CD4-positive, alpha-beta memory T cell (primary cell): ENCODE results near the gene COA8. TPM values are rescaled to one million over a fixed set of nuclear protein-coding genes. Genes with fewer than 3 reads are reported as not detected.

Source experiments
- CTCF ChIA-PET: fragments of 350-600 bp; sonication (Branson Sonifier 250); formaldehyde crosslinking; loops from one replicate; lab custom pipeline; 2021; ENCODE audit warnings: inconsistent platforms; ENCODE audit not compliant: partially characterized antibody; lab: Charles Lee
- POLR2A ChIA-PET: fragments of 350-600 bp; sonication (Branson Sonifier 250); formaldehyde crosslinking; loops from one replicate; lab custom pipeline; 2021; ENCODE audit not compliant: partially characterized antibody; lab: Charles Lee
- DNase-seq, 5 donors: peaks; one replicate each; pipeline versions ENCODE4 v3.0.0 to v3.0.0-alpha.2; 2020 to 2022; ENCODE audit warnings: mixed read lengths in 1 of 5
- H3K27ac ChIP-seq: one replicate; pipeline ENCODE4 v1.7.0; 2013; ENCODE audit warnings: low read depth, low read length
- H3K27me3 ChIP-seq: 2 replicates; pipeline ENCODE4 v1.7.0; 2013; ENCODE audit warnings: mild to moderate bottlenecking, low read length, moderate library complexity; ENCODE audit not compliant: insufficient read depth
- H3K36me3 ChIP-seq: 2 replicates; pipeline ENCODE4 v1.7.0; 2013; ENCODE audit warnings: mild to moderate bottlenecking, low read length, moderate library complexity; ENCODE audit not compliant: insufficient read depth
- H3K4me1 ChIP-seq: 2 replicates; pipeline ENCODE4 v1.7.0; 2013; ENCODE audit warnings: mild to moderate bottlenecking, low read length, moderate library complexity; ENCODE audit not compliant: insufficient read depth
- H3K4me3 ChIP-seq, 2 donors: one replicate each; pipeline ENCODE4 v1.7.0; 2013; ENCODE audit warnings: low read length in 2 of 2, mild to moderate bottlenecking in 1 of 2
- H3K9me3 ChIP-seq, 2 donors: one replicate each; pipeline ENCODE4 v1.7.0; 2013; ENCODE audit warnings: low read length in 2 of 2, control low read depth in 1 of 2; ENCODE audit not compliant: control insufficient read depth in 1 of 2
- H3K27ac Mint-ChIP-seq, 7 donors: one replicate each; pipeline ENCODE4 v1.8.0; 2020 to 2021; ENCODE audit warnings: mixed read lengths in 7 of 7, mild to moderate bottlenecking in 6 of 7, inconsistent platforms in 3 of 7, moderate library complexity in 3 of 7
- H3K27me3 Mint-ChIP-seq, 2 donors: one replicate each; pipeline ENCODE4 v1.8.0; 2020 to 2021; ENCODE audit warnings: mixed read lengths in 2 of 2
- H3K36me3 Mint-ChIP-seq, 2 donors: one replicate each; pipeline ENCODE4 v1.8.0; 2020 to 2021; ENCODE audit warnings: mixed read lengths in 2 of 2, inconsistent platforms in 1 of 2, mild to moderate bottlenecking in 1 of 2
- H3K4me1 Mint-ChIP-seq, 4 donors: one replicate each; pipeline ENCODE4 v1.8.0; 2020 to 2021; ENCODE audit warnings: mixed read lengths in 4 of 4, mild to moderate bottlenecking in 1 of 4
- H3K4me3 Mint-ChIP-seq, 8 donors: one replicate each; pipeline ENCODE4 v1.8.0; 2020 to 2021; ENCODE audit warnings: mixed read lengths in 8 of 8, mild to moderate bottlenecking in 7 of 8, moderate library complexity in 6 of 8, inconsistent platforms in 3 of 8
- H3K9me3 Mint-ChIP-seq, 8 donors: one replicate each; pipeline ENCODE4 v1.8.0; 2020 to 2021; ENCODE audit warnings: mixed read lengths in 8 of 8, mild to moderate bottlenecking in 5 of 8, inconsistent platforms in 3 of 8, moderate library complexity in 1 of 8
- intact Hi-C: fragments of 100-400 bp; cut with micrococcal nuclease; formaldehyde crosslinking; loops from one replicate; pipeline ENCODE4 v1.15.1; 2023
- polyA plus RNA-seq, 2 donors: library from polyadenylated mRNA; unstranded; fragments of 300-500 nt; fragmentation: Illumina TruSeq; gene quantifications; one replicate each; pipeline ENCODE4 v1.2.3, GENCODE V29; 2021
- total RNA-seq, 2 experiments: library from RNA; stranded (reverse); gene quantifications; one replicate each; pipeline ENCODE4 v1.2.3, GENCODE V29; 2021

COA8 gene
- total and polyA plus RNA-seq, 4 experiments from 2014 or later: 26.1 to 63.9 (median 41.1) TPM

DNA sequence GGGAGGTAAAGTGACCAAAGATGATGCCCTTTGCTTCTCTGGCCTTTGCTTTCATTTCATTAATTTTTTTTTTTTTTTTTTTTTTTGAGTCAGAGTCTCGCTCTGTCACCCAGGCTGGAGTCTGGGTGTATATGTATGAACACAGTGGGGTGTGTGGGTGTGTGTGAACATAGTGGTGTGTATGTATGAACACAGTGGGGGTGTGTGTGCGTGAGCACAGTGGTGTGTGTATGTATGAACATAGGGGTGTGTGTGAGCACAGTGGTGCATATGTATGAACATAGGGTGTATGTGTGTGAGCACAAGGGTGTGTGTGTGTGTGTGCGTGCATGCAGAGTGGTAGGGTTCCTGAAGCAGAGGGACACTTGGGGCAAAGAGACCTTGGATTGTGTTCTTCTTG, 75.8 kb downstream of the COA8 start:
- H3K27ac Mint-ChIP-seq: peak overlapping the region in 3 of 7 donors; percentile 63 to 79 (median 74)
- H3K36me3 ChIP-seq: no peaks in the 10 kb centered on the region
- peaks cover 38% of the 10 kb centered on the region for H3K4me1 ChIP-seq
- H3K9me3 Mint-ChIP-seq: no peaks in the 10 kb centered on the region
- peak overlapping the region in 2 of 8 donors; percentile 23 to 58 for H3K4me3 Mint-ChIP-seq
- H3K4me1 Mint-ChIP-seq: peaks cover 39 to 67% (median 51%) of the 10 kb centered on the region in 4 donors
- CTCF ChIA-PET: no interaction called here
- POLR2A ChIA-PET: no interaction called here
- H3K27me3 ChIP-seq: no peaks in the 10 kb centered on the region
- H3K9me3 ChIP-seq: no peaks in the 10 kb centered on the region
- peaks cover 16 to 28% of the 10 kb centered on the region in 2 donors for H3K36me3 Mint-ChIP-seq
- H3K27me3 Mint-ChIP-seq: no peaks in the 10 kb centered on the region
- no peak overlapping the region for H3K27ac ChIP-seq
- intact Hi-C loops: no loop called here
- H3K4me3 ChIP-seq: no peak overlapping the region
- DNase-seq: no peak

Other genes with a start within 250 kb of the COA8 start
- 100 to 1,000 TPM; 265 to 269 TPM for gene EIF5, start 228.7 kb upstream of the COA8 start, total RNA-seq
- gene EIF5, start 228.7 kb upstream of the COA8 start, polyA plus RNA-seq: 100 to 1,000 TPM; 333 to 395 TPM
- gene MARK3, start 177.5 kb upstream of the COA8 start, total RNA-seq: 100 to 1,000 TPM; 108 to 113 TPM
- gene MARK3, start 177.5 kb upstream of the COA8 start, polyA plus RNA-seq: 10 to 100 TPM; 18.4 to 44.7 TPM
- 1 to 10 TPM; 2.8 to 3.0 TPM for gene CKB, start 40.1 kb upstream of the COA8 start, total RNA-seq
- gene CKB, start 40.1 kb upstream of the COA8 start, polyA plus RNA-seq: 1 to 10 TPM; 2.0 to 2.1 TPM
- gene TRMT61A, start 33.8 kb upstream of the COA8 start, total RNA-seq: 10 to 100 TPM; 14.0 TPM
- gene TRMT61A, start 33.8 kb upstream of the COA8 start, polyA plus RNA-seq: 1 to 10 TPM; 4.6 to 9.3 TPM
- gene BAG5, start 303 bp upstream of the COA8 start, total RNA-seq: 10 to 100 TPM; 37.0 to 37.1 TPM
- gene BAG5, start 303 bp upstream of the COA8 start, polyA plus RNA-seq: 10 to 100 TPM; 33.1 to 39.5 TPM
- 100 to 1,000 TPM; 242 to 278 TPM for gene KLC1, start 66.3 kb downstream of the COA8 start, total RNA-seq
- 10 to 100 TPM; 31.8 to 88.9 TPM for gene KLC1, start 66.3 kb downstream of the COA8 start, polyA plus RNA-seq
- 10 to 100 TPM; 10.3 to 12.6 TPM for gene XRCC3, start 152.5 kb downstream of the COA8 start, total RNA-seq
- 1 to 10 TPM; 2.2 to 3.2 TPM for gene XRCC3, start 152.5 kb downstream of the COA8 start, polyA plus RNA-seq
- 10 to 100 TPM; 17.4 to 18.8 TPM for gene ZFYVE21, start 152.8 kb downstream of the COA8 start, total RNA-seq
- 10 to 100 TPM; 17.2 to 18.0 TPM for gene ZFYVE21, start 152.8 kb downstream of the COA8 start, polyA plus RNA-seq